ENCODE results near the gene INO80B. TPM values are rescaled to one million over a fixed set of nuclear protein-coding genes. Genes with fewer than 3 reads are reported as not detected.
"Not testable (repeated sequence)": the region's sequence is repeated elsewhere in the genome, so short reads cannot be mapped to it uniquely, and the experiment has no call there.

The INO80B gene
- polyA plus RNA-seq, 1 donor (not counting 4 experiments of a cell fraction or from before 2014, with no cell fraction given): 18.8 TPM

- TF ChIP-seq CTCF (optimal IDR thresholded peaks at IDR 0.05 in 1 of 3, IDR thresholded peaks at IDR 0.05 in 1 of 3, conservative IDR thresholded peaks at IDR 0.05 in 1 of 3; ENCODE audit: extremely low read depth in 1 of 3, insufficient read depth in 2 of 3, low read length in 3 of 3): no peak
- TF ChIP-seq EZH2 (IDR thresholded peaks at IDR 0.05; ENCODE audit: low read length): no peak
- DNase-seq (ENCODE audit: low read depth, low spot score) (no peak), FAIRE-seq (no peak)
- dilution Hi-C loops (cut with MboI; ENCODE audit: extremely low pct_ligation_motif_present, low sequenced_read_pairs): no loop called here
- Histone ChIP-seq H3K36me3 (ENCODE audit: control insufficient read depth in 2 of 2, extremely low read depth in 1 of 2, insufficient read depth in 2 of 2, low read length in 2 of 2) (peaks cover 0 to 8% of the 10 kb centered on the region in 2 experiments), H3K9me1 (ENCODE audit: control insufficient read depth, extremely low read depth, insufficient read depth, low read length) (no peaks in the 10 kb centered on the region), H3K4me1 (ENCODE audit: control insufficient read depth, extremely low read depth, insufficient read depth, low read length) (peaks cover 36% of the 10 kb centered on the region), H3K79me2 (ENCODE audit: control insufficient read depth, insufficient read depth, low read length) (peaks cover 2% of the 10 kb centered on the region), H3K27me3 (ENCODE audit: control insufficient read depth, extremely low read depth, insufficient read depth, low read length) (peaks cover 2% of the 10 kb centered on the region), H3K4me3 (ENCODE audit: control insufficient read depth in 2 of 3, extremely low read depth in 1 of 3, insufficient read depth in 2 of 3, low read depth in 1 of 3, low read length in 3 of 3) (no peak overlapping the region), H3K4me2 (ENCODE audit: control insufficient read depth, extremely low read depth, insufficient read depth, low read depth, low read length) (no peak overlapping the region), H3K9ac (ENCODE audit: control insufficient read depth, extremely low read depth, insufficient read depth, low read length) (no peak overlapping the region), H4K20me1 (ENCODE audit: control insufficient read depth, extremely low read depth, insufficient read depth, low read length) (no peaks in the 10 kb centered on the region), H3K27ac (ENCODE audit: control insufficient read depth, insufficient read depth, low read length) (no peak overlapping the region), H3K9me3 (ENCODE audit: control insufficient read depth, low read depth, low read length) (no peaks in the 10 kb centered on the region), H2AFZ (ENCODE audit: control insufficient read depth, low read length) (no peak overlapping the region)
Measured at GRCh38 chr2:74420006-74420405, 34.9 kb upstream of the INO80B start.

GRCh38 chr2:74420443-74421103 is 34.3 kb upstream of the INO80B start:
- H3K9me1 ChIP-seq (ENCODE audit: control insufficient read depth, extremely low read depth, insufficient read depth, low read length); FAIRE-seq; dilution Hi-C loops (cut with MboI; ENCODE audit: extremely low pct_ligation_motif_present, low sequenced_read_pairs); H3K9me3 ChIP-seq (ENCODE audit: control insufficient read depth, low read depth, low read length); H3K9ac ChIP-seq (ENCODE audit: control insufficient read depth, extremely low read depth, insufficient read depth, low read length); H3K79me2 ChIP-seq (ENCODE audit: control insufficient read depth, insufficient read depth, low read length); H3K27me3 ChIP-seq (ENCODE audit: control insufficient read depth, extremely low read depth, insufficient read depth, low read length); H3K27ac ChIP-seq (ENCODE audit: control insufficient read depth, insufficient read depth, low read length); H4K20me1 ChIP-seq (ENCODE audit: control insufficient read depth, extremely low read depth, insufficient read depth, low read length); DNase-seq (ENCODE audit: low read depth, low spot score); H2AFZ ChIP-seq (ENCODE audit: control insufficient read depth, low read length): not testable (repeated sequence)
- Histone ChIP-seq H3K36me3 (ENCODE audit: control insufficient read depth in 2 of 2, extremely low read depth in 1 of 2, insufficient read depth in 2 of 2, low read length in 2 of 2) (peaks cover 0 to 11% of the 10 kb centered on the region in 2 experiments), H3K4me3 (ENCODE audit: control insufficient read depth in 2 of 3, extremely low read depth in 1 of 3, insufficient read depth in 2 of 3, low read depth in 1 of 3, low read length in 3 of 3) (peak overlapping the region; percentile 59 to 83 (median 81)), H3K4me1 (ENCODE audit: control insufficient read depth, extremely low read depth, insufficient read depth, low read length) (peaks cover 40% of the 10 kb centered on the region), H3K4me2 (ENCODE audit: control insufficient read depth, extremely low read depth, insufficient read depth, low read depth, low read length) (peak overlapping the region; percentile 96)

Data from keratinocyte (primary cell).